NCI-H2107 treated with DMSO at 0.1 percent for 48 hours (cell line): ENCODE data around the gene ADGRG4.

Source experiments
- DNase-seq: peaks from one replicate; lab custom pipeline; 2025; ENCODE audit not compliant: unreplicated experiment; lab: John Stamatoyannopoulos, UW

ADGRG4 gene

DNA sequence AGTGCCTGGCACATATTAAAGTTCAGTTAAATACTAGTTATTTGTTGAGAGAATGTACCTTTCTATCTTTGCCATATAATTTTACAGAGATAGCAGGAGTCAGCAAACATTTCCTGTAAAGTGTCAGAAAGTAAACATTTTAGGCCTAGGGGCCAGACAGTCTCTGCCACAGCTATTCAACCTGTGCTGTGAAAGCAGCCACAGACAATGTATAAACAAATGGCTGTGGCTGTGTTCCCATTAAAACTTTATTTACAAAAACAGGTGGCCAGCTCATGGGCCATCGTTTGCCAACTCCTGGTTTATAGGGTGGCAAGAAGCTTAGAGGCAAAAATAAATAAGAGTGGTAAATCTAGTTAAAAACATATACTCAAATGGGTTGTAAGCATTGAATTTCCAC lies 153.0 kb downstream of the ADGRG4 start:
- DNase-seq = no peak

DNA sequence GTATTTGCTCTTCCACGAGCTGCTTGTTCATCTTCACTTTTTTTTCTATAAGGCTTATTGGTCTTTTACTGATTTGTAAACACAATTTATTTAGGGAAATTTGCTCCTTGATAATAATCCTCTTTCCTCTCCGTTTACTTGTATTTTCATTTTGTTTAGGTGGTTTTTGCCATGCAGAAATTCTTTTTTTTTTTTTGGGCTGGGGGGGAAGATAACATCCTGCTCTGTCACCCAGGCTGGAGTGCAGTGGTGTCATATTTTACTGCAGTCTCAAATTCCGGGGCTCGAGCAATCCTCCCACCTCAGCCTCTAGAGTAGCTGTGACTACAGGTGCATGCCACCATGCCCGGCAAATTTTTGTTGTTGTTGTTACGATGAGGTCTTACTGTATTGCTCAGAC lies 155.4 kb downstream of the ADGRG4 start:
- no peak for DNase-seq

DNA sequence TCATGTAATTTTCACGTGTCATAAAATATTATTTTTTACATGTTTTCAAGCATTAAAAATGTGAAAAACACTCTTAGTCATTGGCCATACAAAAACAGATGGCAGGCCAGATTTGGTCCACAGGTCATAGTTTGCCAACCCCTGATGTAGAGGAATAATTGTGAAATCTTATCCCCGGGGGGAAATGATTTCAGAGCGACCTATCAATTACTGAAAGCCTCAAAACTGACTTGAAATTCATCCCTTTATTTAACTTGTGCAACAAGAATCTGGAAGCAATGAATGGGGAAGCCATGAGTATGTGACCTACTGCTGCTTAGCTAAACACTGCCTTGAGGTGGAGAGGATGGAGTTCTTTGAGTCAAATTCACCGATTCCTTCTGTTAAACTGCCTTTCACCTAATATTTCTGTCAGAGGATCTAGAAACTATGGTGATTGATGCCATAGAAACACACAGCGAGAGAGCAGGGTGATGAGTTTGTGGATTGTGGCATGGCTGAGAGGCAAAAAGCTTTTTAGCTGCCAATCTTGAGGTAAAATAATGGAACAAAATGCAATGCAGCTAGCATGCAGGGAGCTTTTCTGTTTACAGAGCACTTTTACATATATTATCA lies 156.6 kb downstream of the ADGRG4 start:
- peak; percentile 29 for DNase-seq

DNA sequence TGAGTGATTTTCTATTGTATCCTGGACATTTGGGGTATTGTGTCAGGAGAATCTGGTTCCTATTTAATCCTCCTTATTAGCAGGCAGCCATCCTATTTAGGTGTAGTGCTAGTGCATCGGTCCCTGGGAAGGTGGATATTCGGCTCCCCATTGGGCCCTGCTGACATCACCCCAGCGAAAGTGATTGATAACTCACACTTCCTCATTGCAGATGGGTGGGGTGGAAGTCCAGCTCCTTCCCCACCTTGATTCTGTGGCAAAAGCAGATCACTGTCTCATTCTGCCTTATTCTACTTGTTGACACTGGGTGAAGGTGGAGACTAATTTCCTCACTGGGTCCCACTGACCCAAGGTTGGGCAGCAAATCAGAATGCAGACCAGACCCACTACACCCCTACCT lies 163.8 kb downstream of the ADGRG4 start:
- no peak for DNase-seq
